NCI-H748 (cell line): ENCODE results near the gene PLAC1.

Experiments used
- DNase-seq: peaks from one replicate; lab custom pipeline; 2025; ENCODE audit not compliant: unreplicated experiment; lab: John Stamatoyannopoulos, UW

The PLAC1 gene

GRCh38 chrX:134544513-134545151 lies 113.6 kb downstream of the PLAC1 start:
- DNase-seq, result peak; percentile 56

- no peak for DNase-seq
Measured at GRCh38 chrX:134544135-134544512, 114.1 kb downstream of the PLAC1 start.

GRCh38 chrX:134543288-134543687 lies 115.0 kb downstream of the PLAC1 start:
- DNase-seq, result no peak

DNA sequence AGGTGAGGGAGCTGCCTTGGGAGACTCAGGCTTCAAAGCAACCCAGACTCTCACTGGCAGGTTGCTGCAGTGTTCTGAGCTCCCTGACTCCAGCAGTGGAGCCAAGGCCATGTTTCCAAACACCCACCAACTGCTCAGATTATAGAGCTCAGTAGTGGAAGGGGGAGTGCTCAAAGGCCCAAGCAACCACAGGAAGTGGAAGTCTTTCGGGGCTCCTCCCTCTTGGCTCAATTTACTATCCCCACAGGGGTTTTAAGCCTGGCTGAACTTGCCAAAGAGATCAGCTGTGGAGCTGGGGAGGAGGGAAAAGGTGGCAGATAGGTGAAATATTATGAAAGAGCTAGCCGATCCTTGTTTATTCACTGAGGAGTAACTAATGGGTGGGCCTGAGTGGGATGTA lies 115.8 kb downstream of the PLAC1 start:
- DNase-seq, result no peak

DNA sequence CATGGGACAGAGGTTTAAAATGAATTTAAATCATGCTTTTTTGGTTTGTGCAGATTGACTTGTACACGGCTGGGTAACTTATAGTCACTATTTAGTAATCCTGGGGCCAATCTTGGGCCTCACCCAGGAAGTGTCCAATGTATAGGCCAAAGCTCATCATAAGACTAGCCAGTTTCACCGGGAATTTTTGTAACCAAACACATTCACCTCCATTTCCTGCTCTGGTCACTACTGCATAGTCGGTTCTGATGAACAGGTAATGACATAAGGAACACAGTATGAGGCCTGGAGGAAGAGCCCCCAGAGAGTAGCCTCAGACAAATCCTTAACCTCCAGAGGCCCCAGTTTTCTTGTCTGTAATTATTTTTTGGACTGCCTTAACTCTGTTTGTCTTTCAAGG lies 116.4 kb downstream of the PLAC1 start:
- no peak for DNase-seq

GRCh38 chrX:134538316-134538715 lies 120.0 kb downstream of the PLAC1 start:
- no peak for DNase-seq

- DNase-seq, result peak; percentile 7
Measured at GRCh38 chrX:134537179-134537955, 120.9 kb downstream of the PLAC1 start.

GRCh38 chrX:134533952-134534351 lies 124.3 kb downstream of the PLAC1 start:
- DNase-seq, result no peak

DNA sequence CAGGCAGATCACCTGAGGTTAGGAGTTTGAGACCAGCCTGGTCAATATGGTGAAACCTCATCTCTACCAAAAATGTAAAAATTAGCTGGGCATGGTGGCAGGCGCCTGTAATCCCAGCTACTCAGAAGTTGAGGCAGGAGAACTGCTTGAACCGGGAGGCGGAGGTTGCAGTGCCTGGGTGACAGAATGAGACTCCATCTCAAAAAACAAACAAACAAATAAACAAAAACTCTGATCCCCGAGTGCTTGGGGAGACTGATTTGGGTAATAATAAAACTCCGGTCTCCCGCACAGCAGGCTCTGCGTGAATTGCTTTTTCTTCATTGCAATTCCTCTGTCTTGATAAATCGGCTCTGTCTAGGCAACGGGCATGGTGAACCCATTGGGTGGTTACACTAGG lies 124.9 kb downstream of the PLAC1 start:
- no peak for DNase-seq

GRCh38 chrX:134530845-134531244 lies 127.4 kb downstream of the PLAC1 start:
- no peak for DNase-seq

- DNase-seq, result no peak
Measured at GRCh38 chrX:134529481-134529880, 128.8 kb downstream of the PLAC1 start.

GRCh38 chrX:134528960-134529359 lies 129.3 kb downstream of the PLAC1 start:
- no peak for DNase-seq

DNA sequence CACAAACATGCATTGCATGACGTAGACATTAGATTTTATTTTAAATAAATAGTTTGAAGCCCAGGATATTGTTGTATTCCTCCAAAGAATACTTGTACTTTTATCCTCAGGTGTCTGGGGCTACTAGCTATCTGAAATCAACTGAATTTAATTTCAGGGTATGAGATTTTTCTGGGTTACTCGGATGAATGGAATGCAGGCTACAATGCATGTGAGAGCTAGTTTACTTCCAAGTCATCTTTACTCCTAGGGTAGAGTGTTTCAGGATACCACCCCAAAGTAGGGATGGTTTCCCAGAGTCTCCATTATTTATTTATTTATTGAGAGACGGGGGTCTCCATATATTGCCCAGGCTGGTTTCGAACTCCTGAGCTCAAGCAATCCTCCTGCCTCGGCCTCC lies 131.9 kb downstream of the PLAC1 start:
- no peak for DNase-seq

GRCh38 chrX:134525086-134525792 lies 133.0 kb downstream of the PLAC1 start:
- DNase-seq, result no peak

DNA sequence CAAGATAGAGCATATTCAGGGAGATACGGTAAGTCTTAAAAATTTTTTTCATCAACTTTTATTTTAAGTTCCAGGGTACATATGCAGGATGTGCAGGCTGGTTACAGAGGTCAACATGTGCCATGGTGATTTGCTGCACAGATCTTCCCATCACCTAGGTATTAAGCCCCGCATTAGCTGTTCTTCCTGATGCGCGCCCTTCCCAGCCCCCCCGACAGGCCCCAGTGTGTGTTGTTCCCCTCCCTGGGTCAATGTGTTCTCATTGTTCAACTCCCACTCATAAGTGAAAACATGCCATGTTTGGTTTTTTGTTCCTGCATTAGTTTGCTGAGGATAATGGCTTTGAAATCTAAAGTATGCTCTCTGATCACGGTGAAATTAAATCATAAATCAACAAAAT lies 134.1 kb downstream of the PLAC1 start:
- no peak for DNase-seq

- peak; percentile 60 for DNase-seq
Measured at GRCh38 chrX:134520860-134521390, 137.3 kb downstream of the PLAC1 start.
